Fibroblast of lung (primary cell): ENCODE data around the gene FAM204A. TPM values are rescaled to one million over a fixed set of nuclear protein-coding genes. Genes with fewer than 3 reads are reported as not detected.

Experiments
- DNase-seq, 2 donors: peaks; one replicate each; pipeline versions ENCODE4 v3.0.0 to v3.0.0-alpha.2; 2010; ENCODE audit warnings: low read depth in 2 of 2
- H2AFZ ChIP-seq: 2 replicates; pipeline ENCODE4 v1.5.1; 2012; ENCODE audit warnings: low read length, control low read depth, inconsistent platforms
- H3K27ac ChIP-seq: 2 replicates; pipeline ENCODE4 v1.5.1; 2011; ENCODE audit warnings: low read length, control low read depth; ENCODE audit not compliant: insufficient read depth
- H3K27me3 ChIP-seq: 2 replicates; pipeline ENCODE4 v1.5.1; 2011; ENCODE audit warnings: mild to moderate bottlenecking, low read length; ENCODE audit not compliant: control insufficient read depth, insufficient read depth
- H3K36me3 ChIP-seq: 2 replicates; pipeline ENCODE4 v1.5.1; 2011; ENCODE audit warnings: low read length; ENCODE audit not compliant: control insufficient read depth, insufficient read depth
- H3K4me1 ChIP-seq: 2 replicates; pipeline ENCODE4 v1.5.1; 2011; ENCODE audit warnings: low read length; ENCODE audit not compliant: control insufficient read depth, insufficient read depth; ENCODE audit errors: extremely low read depth
- H3K4me2 ChIP-seq: 2 replicates; pipeline ENCODE4 v1.5.1; 2011; ENCODE audit warnings: low read length, control low read depth; ENCODE audit not compliant: insufficient read depth; ENCODE audit errors: extremely low read depth
- H3K4me3 ChIP-seq, 4 experiments: fragments of 200-600 bp in 1 of 4; sonication (generic) in 1 of 4; replicated peaks in 1 of 4; 2 replicates each; pipeline ENCODE4 v1.5.1; 2011 to 2016; ENCODE audit warnings: low read length in 4 of 4, low read depth in 3 of 4, mild to moderate bottlenecking in 3 of 4, control low read depth in 2 of 4, inconsistent platforms in 1 of 4, mixed read lengths in 1 of 4; ENCODE audit not compliant: insufficient read depth in 1 of 4; ENCODE audit errors: control extremely low read depth in 1 of 4
- H3K79me2 ChIP-seq: 2 replicates; pipeline ENCODE4 v1.5.1; 2012; ENCODE audit warnings: mild to moderate bottlenecking, low read length, inconsistent platforms; ENCODE audit not compliant: control insufficient read depth, insufficient read depth
- H3K9ac ChIP-seq: 2 replicates; pipeline ENCODE4 v1.5.1; 2011; ENCODE audit warnings: mild to moderate bottlenecking, low read length, control low read depth; ENCODE audit not compliant: insufficient read depth
- H3K9me3 ChIP-seq: 2 replicates; pipeline ENCODE4 v1.5.1; 2012; ENCODE audit warnings: low read depth, low read length; ENCODE audit not compliant: control insufficient read depth, insufficient read depth
- H4K20me1 ChIP-seq: 2 replicates; pipeline ENCODE4 v1.5.1; 2011; ENCODE audit warnings: low read length; ENCODE audit not compliant: control insufficient read depth, insufficient read depth; ENCODE audit errors: extremely low read depth
- EZH2 ChIP-seq: IDR thresholded peaks from 2 replicates; pipeline ENCODE4 v1.5.1; 2012; ENCODE audit warnings: low read length, control low read depth, mild to moderate bottlenecking; ENCODE audit errors: missing control alignments
- polyA plus RNA-seq, 2 donors: library from polyadenylated mRNA; depleted of rRNA in 1 of 2; stranded (reverse) in 1 of 2; unstranded in 1 of 2; fragments of >200 nt; gene quantifications; 2 replicates each; pipeline ENCODE4 v1.2.1, GENCODE V29; 2011 to 2012; ENCODE audit warnings: missing spikeins in 1 of 2
- total RNA-seq: library from RNA; depleted of rRNA; stranded (reverse); fragments of >200 nt; gene quantifications from 2 replicates; pipeline ENCODE4 v1.2.1, GENCODE V29; 2014
- TF ChIP-seq, protein P1 (sequence below), 2 donors: IDR thresholded peaks in 1 of 2; conservative IDR thresholded peaks in 1 of 2; 1 replicate in 1 of 2; 2 replicates in 1 of 2; pipeline ENCODE4 v1.5.1; 2011 to 2012; ENCODE audit warnings: low read length in 2 of 2, control low read depth in 1 of 2, inconsistent platforms in 1 of 2, low read depth in 1 of 2, mild to moderate bottlenecking in 1 of 2

The FAM204A gene
- total and polyA plus RNA-seq, 2 donors (not counting 1 experiment from before 2014, with no cell fraction given) = 47.2 to 54.8 TPM

DNA sequence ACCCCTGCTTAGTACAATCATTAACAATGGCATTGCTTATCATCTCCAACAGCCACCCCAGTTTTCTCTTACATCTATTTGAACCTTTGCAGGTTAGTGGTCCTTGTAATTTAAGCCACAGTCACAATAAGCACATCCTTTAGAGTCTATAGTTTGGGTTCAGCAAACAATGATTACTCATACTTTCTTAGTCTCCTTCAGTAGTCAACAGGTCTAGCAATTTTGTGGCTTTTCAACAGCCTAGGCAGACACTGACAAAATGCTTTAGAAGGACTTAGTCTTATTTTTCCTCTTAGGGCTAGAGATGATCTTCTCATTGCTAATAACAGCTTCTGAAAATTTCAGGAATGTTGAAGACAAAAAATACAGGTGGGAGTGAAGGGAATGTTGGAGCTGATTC is 32.3 kb upstream of the FAM204A start:
- no peaks in the 10 kb centered on the region for H3K9me3 ChIP-seq
- no peak overlapping the region for H2AFZ ChIP-seq
- H3K4me2 ChIP-seq = no peak overlapping the region
- no peaks in the 10 kb centered on the region for H3K79me2 ChIP-seq
- H3K36me3 ChIP-seq = no peaks in the 10 kb centered on the region
- H3K4me1 ChIP-seq = no peaks in the 10 kb centered on the region
- no peak overlapping the region for H3K4me3 ChIP-seq
- no peaks in the 10 kb centered on the region for H3K27me3 ChIP-seq
- no peak overlapping the region for H3K27ac ChIP-seq
- no peaks in the 10 kb centered on the region for H4K20me1 ChIP-seq
- peak in 1 of 2 donors; percentile 65 for DNase-seq
- no peak overlapping the region for H3K9ac ChIP-seq
- TF ChIP-seq EZH2 = no peak
- TF ChIP-seq, protein P1, sequence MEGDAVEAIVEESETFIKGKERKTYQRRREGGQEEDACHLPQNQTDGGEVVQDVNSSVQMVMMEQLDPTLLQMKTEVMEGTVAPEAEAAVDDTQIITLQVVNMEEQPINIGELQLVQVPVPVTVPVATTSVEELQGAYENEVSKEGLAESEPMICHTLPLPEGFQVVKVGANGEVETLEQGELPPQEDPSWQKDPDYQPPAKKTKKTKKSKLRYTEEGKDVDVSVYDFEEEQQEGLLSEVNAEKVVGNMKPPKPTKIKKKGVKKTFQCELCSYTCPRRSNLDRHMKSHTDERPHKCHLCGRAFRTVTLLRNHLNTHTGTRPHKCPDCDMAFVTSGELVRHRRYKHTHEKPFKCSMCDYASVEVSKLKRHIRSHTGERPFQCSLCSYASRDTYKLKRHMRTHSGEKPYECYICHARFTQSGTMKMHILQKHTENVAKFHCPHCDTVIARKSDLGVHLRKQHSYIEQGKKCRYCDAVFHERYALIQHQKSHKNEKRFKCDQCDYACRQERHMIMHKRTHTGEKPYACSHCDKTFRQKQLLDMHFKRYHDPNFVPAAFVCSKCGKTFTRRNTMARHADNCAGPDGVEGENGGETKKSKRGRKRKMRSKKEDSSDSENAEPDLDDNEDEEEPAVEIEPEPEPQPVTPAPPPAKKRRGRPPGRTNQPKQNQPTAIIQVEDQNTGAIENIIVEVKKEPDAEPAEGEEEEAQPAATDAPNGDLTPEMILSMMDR (conservative IDR thresholded peaks at IDR 0.05 in 1 of 2, IDR thresholded peaks at IDR 0.05 in 1 of 2; ENCODE audit: low read depth in 1 of 2, low read length in 2 of 2) = no peak

DNA sequence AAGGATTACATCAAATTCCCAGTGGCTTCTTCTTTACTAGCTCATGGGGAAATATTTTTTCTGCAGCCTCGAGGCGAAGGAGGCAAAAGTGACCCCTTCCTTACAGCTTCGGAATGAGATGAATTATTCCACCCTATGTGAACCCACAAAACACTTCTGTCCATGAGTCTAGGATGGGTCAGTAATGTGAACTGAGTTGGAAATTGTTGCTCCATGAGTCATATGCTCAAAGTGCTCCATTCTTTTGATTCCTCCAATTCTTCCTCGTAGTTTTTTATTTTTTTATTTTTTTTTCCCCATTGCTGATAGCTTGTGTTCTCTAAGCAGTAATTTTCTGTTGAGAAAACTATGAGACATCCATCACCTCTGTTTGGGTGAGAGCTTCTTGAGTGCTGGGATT is 31.7 kb upstream of the FAM204A start:
- Histone ChIP-seq H4K20me1 (no peaks in the 10 kb centered on the region), H3K27ac (no peak overlapping the region), H3K4me1 (no peaks in the 10 kb centered on the region), H3K9ac (no peak overlapping the region), H3K27me3 (no peaks in the 10 kb centered on the region), H2AFZ (no peak overlapping the region), H3K4me2 (no peak overlapping the region), H3K9me3 (no peaks in the 10 kb centered on the region), H3K36me3 (no peaks in the 10 kb centered on the region), H3K79me2 (no peaks in the 10 kb centered on the region), H3K4me3 (no peak overlapping the region)
- peak; percentile 24 to 91 for DNase-seq
- no peak for TF ChIP-seq EZH2
- TF ChIP-seq, protein P1 (conservative IDR thresholded peaks at IDR 0.05 in 1 of 2, IDR thresholded peaks at IDR 0.05 in 1 of 2; ENCODE audit: low read depth in 1 of 2, low read length in 2 of 2) = no peak

DNA sequence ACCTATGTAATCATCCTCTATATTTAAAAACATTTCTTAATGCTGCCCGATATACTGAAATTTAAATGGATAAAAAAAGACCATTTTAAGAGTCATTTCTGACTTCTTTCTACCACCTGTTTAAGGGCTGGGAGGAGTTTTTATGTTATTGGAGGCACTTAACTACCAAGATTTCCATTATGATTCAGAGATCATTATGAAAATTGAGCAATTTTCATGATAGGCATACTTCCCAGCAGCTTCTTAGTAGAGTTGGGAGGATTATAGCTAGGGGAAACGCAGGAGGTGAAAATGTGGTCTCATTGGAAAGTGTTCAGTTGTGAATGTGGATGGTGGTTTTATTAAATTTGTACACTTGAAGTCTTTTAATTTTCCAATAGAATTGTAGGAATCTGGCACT is 28.4 kb upstream of the FAM204A start:
- H3K4me1 ChIP-seq = no peaks in the 10 kb centered on the region
- no peaks in the 10 kb centered on the region for H3K27me3 ChIP-seq
- no peak overlapping the region for H2AFZ ChIP-seq
- DNase-seq = no peak
- H3K79me2 ChIP-seq = no peaks in the 10 kb centered on the region
- TF ChIP-seq EZH2 = no peak
- TF ChIP-seq, protein P1 (conservative IDR thresholded peaks at IDR 0.05 in 1 of 2, IDR thresholded peaks at IDR 0.05 in 1 of 2; ENCODE audit: low read depth in 1 of 2, low read length in 2 of 2) = no peak
- no peaks in the 10 kb centered on the region for H4K20me1 ChIP-seq
- no peaks in the 10 kb centered on the region for H3K9me3 ChIP-seq
- H3K9ac ChIP-seq = no peak overlapping the region
- no peak overlapping the region for H3K27ac ChIP-seq
- H3K4me2 ChIP-seq = no peak overlapping the region
- no peak overlapping the region for H3K4me3 ChIP-seq
- no peaks in the 10 kb centered on the region for H3K36me3 ChIP-seq
